GM18508 (cell line): ENCODE measurements around the gene ACAP2.

Experiments used
- ATAC-seq: cut with Tn5 transposase; IDR thresholded peaks from one replicate; pipeline ENCODE4 v1.9.1; 2021; ENCODE audit warnings: moderate number of reproducible peaks; ENCODE audit not compliant: insufficient read depth, unreplicated experiment

ACAP2 gene

GRCh38 chr3:195265363-195265976, 177.3 kb downstream of the ACAP2 start:
- no peak for ATAC-seq

GRCh38 chr3:195263925-195264600, 178.8 kb downstream of the ACAP2 start:
- ATAC-seq = no peak

- ATAC-seq = no peak
Measured at GRCh38 chr3:195263193-195263924, 179.5 kb downstream of the ACAP2 start.

- ATAC-seq = no peak
Measured at GRCh38 chr3:195261925-195262324, 180.9 kb downstream of the ACAP2 start.

GRCh38 chr3:195260280-195260905, 182.4 kb downstream of the ACAP2 start:
- ATAC-seq = peak; percentile 17

DNA sequence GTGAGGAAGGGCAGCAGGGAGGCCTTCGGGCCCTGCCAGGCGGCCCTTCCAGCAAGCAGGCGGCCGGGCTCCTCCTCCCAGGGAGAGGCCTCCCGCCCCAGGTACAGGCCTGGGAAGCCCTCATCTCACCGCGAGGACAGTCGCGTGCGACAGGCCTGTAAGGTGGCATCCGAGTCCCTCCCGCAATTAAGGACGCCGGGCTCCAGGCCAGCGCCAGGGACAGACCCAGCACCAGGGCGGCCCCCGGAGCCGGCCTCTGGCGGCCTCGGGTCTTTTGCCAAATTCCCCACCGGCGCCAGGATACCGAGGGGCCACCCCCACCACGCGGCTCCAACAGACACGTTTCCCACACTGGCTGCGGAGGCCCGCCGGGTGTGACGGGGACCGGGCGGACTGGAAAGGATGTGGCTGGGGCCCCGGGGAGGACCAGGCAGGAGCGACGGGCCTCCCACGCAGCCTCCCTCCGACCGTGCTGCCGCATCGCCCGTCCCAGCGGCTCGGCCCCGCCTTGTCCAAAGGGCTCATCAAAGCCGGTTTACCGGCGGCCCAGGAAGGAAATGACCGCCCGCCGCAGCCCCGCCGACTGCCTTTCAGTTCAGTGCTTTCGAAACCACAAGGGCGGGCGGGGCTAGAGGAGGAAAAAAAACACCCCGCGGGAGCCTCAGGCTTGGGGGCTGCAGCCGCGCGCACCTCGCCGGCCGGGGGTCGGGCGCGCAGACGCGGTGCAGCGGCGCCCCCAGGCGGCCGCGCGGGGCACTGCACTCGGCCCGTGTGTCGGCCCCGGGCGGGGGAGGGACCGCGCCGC, 183.1 kb downstream of the ACAP2 start:
- ATAC-seq = peak; percentile 35

GRCh38 chr3:195259154-195259474, 183.7 kb downstream of the ACAP2 start:
- ATAC-seq = no peak

DNA sequence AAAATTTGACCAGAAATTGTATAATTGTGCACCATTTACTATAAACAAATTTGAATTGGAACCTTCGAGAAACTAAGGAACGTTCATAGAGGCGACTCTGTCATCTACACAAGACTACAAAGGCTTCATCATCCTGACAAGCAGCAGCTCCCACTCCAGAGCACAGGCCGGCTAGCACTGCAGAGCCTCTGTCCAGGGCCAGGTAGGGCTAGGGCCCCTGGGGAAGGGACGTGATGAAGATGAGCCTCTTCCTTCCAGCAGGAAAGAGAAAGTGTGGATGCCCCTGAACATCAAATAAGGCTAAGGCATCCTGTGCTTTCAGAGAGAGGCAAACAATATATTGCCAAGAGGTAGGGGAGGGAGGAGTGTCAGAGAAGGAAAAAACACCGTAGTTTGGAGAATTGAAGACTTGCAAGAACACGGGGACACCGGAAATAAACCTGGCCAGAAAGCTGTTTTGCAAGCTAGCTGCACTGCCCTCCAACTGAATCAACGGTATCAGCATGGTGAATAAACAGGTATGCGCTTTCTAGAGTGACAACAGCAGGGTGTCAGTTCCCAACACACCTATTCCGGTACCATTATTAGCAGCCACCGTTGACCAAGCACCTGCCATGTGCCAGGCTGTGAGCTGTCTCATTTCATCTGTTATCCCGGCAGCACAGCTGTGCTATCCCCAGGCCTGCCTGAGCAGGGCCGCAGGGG, 184.2 kb downstream of the ACAP2 start:
- ATAC-seq = no peak

DNA sequence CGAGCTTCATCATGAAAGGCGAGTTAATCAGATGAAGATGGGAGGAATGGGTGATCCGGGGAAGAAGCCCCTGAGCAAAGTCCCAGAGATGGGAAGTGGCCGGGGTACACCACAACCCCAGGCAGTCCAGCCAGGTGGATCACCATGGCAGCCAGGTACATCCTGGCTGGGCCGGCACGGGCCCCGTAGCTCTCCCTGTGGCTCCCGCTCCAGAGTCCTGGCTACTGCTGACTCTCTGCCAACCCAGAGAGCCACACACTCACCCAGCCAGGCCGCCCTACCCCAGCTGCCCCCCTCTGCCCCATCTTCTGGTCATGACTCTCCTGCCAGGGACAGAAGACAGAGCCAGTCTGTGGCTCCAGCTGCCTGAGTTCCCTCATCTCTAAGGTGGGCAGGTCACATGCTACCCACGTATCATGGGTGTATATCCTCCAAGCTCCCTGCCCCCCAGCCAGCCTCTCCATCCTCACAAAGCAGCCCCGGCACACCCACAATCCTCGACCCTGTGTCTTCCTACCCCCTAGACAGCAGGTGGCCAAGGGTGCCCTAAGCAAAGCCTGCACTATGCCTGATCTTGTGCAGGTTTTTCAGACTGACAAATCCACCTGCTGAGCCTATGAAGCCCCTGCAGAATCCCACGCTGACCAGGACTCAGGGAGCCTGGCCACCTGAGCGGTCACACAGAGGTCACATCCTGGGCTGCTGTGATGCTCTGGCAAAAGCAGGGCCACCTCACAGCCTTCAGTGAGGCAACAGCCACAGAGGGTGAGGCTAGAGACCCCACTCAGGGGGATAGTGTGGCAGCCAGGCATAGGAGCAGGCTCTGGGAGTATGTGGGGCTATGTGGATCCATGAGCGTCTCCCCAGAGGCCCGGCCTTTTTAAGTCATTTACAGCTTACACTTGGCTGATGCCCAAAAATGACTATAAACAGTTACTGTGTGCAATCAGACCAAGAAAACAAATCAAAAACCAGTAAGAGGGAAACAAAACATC, 185.1 kb downstream of the ACAP2 start:
- ATAC-seq = no peak

GRCh38 chr3:195256639-195257453, 186.0 kb downstream of the ACAP2 start:
- ATAC-seq = no peak

DNA sequence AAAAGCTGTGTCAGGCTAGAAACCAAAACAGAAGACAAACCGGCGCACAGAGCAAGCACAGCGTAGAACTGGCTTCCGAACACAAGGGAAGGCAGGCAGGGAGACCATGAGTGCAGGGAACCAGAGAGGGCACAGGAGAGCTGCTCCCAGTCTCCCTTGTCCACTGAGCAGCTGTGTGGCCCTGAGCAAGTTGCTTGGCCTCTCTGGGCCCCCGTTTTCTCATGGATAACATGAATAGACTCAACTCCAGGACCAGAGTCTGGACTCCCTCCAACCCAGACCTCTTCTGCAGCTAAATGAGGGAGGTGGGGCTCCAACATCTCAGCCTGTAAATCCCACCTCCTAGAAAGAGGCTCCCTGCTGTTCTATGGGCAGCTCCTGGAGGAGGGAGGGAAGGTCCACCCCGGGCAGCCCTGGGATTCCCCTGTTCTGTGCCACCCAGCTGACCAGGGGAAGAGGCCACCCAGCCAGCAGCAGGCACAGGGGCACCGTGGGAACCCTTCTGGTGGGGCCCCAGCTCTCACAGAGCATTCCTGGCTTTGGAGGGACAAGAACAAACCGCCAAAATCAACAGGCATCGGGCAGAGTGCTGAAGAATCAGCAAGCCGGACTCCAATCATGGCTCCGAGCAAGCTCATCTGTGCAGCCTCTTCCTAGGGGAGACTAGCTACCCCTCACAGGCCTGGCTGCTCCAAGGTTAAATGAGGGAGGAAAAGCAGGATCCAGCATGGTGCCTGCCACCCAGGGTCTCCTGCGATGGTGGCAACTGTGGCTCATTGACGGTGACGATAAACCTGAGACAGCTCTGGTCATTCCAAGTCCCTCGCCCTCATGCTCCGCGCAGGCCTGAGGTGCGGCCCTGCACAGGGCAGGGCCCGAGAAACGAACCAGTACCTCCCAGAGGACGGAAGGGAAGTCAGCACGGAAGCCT, 187.0 kb downstream of the ACAP2 start:
- no peak for ATAC-seq

DNA sequence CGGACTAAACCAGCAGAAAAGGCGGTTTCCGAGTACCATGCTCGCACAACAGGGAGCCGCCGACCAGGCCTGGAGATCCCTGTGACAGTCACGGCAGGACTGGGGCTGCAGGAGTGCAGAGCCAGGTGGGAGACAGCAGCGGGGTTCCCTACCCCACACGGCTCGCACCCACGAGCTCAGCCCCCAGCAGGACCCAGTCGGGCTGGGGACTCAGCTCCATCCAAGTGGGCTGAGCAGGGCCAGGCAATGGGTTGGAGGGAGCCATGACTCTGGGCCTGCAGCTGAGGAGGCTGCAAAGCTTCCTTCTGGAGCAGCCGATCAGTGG, 187.7 kb downstream of the ACAP2 start:
- ATAC-seq = no peak

DNA sequence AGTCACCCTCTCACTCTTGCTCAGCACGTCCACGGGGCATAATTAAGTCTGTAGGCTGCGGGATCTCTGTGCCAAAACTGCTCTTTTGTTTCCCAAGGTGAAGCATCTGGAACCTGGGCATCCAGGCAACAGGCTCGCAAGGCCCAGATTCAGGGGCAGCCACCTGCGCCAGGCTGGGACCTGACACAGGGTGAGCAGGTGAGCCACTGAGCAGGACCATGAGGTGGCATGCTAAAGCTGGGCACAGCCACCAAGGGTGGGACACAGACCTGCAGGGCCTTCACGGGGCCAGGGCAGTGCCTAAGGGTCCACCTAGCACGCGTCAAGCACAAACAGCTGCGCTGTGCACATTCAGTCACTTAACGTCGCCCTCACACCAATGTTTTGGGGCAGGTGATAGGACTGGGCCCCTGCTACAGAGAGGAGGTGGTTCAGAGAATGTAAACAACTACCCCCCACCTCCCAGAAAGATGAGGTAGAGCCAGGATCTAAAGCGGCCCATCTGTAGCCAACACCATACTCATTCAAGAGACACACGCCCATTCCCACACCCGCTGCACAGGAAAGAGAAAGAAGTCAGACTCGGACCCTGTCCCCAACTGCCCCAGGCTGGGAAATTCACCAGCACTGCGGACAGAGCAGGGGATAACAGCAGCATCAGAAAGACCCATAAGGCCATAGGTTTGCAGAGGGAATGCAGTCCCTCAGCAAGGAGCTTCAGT, 188.2 kb downstream of the ACAP2 start:
- no peak for ATAC-seq

DNA sequence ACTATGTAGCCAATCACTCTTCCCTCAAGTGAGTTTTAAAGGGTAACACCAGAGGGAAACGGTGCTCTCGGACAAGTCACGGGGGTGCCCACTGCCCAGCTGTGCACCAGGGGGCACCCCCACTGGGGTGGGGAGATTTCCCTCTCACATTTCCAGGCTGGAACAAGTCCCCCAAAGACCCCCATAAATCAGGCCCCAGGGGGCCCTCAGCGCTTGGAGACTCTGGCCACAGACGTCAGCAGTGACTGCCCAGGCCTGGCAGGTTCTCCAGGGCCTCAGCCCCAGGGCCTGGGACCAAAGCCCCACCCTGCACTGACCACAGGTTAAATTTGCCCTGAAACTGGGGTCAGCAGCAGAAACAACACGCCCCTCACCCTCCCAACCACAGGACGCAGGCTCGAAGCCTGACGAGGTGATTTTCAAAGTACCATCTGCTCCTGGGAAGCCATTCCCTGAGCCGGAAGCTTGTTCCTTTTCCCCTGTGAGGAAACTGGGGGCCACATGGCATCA, 188.8 kb downstream of the ACAP2 start:
- ATAC-seq = no peak

- ATAC-seq = no peak
Measured at GRCh38 chr3:195251336-195252065, 191.3 kb downstream of the ACAP2 start.
